Measurements from ENCODE around the gene KSR1. TPM values are rescaled to one million over a fixed set of nuclear protein-coding genes. Genes with fewer than 3 reads are reported as not detected.

Gene KSR1
- total RNA-seq, 1 experiment from 2014 or later = 19.1 TPM

DNA sequence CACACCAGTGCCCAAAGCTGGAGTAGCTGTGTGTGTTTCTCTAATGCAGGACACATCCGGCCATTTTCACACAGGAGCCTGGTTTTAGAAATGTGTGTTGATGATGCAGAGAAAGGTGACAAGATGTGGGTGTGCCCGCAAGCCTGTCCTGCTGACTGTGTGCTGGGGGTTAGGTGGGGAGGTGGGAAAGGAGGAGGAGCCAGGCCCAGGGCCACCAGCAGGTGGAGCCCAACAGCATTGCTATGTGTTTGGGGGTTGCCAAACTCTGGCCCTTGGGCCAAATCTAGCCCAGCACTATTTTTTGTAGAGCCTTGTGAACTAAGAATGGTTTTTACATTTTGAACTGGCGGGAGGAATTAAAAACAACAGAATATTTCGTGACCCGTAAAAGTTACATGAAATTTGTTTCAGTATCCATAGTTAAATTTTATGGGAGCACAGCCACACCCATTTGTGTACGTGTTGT is 113.0 kb downstream of the KSR1 start:
- no peaks in the 10 kb centered on the region for H3F3A ChIP-seq (ENCODE audit: insufficient read depth, low read depth)
- no peak for TF ChIP-seq EZH2 (IDR thresholded peaks at IDR 0.05; ENCODE audit: low read depth)
- TF ChIP-seq, protein P1, sequence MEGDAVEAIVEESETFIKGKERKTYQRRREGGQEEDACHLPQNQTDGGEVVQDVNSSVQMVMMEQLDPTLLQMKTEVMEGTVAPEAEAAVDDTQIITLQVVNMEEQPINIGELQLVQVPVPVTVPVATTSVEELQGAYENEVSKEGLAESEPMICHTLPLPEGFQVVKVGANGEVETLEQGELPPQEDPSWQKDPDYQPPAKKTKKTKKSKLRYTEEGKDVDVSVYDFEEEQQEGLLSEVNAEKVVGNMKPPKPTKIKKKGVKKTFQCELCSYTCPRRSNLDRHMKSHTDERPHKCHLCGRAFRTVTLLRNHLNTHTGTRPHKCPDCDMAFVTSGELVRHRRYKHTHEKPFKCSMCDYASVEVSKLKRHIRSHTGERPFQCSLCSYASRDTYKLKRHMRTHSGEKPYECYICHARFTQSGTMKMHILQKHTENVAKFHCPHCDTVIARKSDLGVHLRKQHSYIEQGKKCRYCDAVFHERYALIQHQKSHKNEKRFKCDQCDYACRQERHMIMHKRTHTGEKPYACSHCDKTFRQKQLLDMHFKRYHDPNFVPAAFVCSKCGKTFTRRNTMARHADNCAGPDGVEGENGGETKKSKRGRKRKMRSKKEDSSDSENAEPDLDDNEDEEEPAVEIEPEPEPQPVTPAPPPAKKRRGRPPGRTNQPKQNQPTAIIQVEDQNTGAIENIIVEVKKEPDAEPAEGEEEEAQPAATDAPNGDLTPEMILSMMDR (conservative IDR thresholded peaks at IDR 0.05) = peak; percentile 75
- H2AFZ ChIP-seq = no peak overlapping the region
- DNase-seq = peak; percentile 44 to 58
- no peak overlapping the region for H3K4me3 ChIP-seq
- CTCF ChIA-PET = no interaction called here
- no peaks in the 10 kb centered on the region for H3K27me3 ChIP-seq (ENCODE audit: insufficient read depth, low read depth)
- POLR2A ChIA-PET (ENCODE audit: unreplicated experiment) = no interaction called here
- no TSS peak for BruUV-seq (replicated peaks)
- no peaks in the 10 kb centered on the region for H3K79me2 ChIP-seq (ENCODE audit: low read depth)
- H3K36me3 ChIP-seq (ENCODE audit: low read depth) = no peaks in the 10 kb centered on the region
- H3K27ac ChIP-seq = no peak overlapping the region
- no peaks in the 10 kb centered on the region for H3K9me2 ChIP-seq (ENCODE audit: insufficient read depth)
- no peak overlapping the region for H3K4me2 ChIP-seq
- intact Hi-C loops (cut with micrococcal nuclease; ENCODE audit: unreplicated experiment) = no loop called here
- H3K4me1 ChIP-seq (replicated peaks; ENCODE audit: insufficient read depth) = peaks cover 15% of the 10 kb centered on the region
- no peaks in the 10 kb centered on the region for H4K20me1 ChIP-seq (ENCODE audit: insufficient read depth)
- no peaks in the 10 kb centered on the region for H3K9me3 ChIP-seq (ENCODE audit: insufficient read depth, low read depth)

DNA sequence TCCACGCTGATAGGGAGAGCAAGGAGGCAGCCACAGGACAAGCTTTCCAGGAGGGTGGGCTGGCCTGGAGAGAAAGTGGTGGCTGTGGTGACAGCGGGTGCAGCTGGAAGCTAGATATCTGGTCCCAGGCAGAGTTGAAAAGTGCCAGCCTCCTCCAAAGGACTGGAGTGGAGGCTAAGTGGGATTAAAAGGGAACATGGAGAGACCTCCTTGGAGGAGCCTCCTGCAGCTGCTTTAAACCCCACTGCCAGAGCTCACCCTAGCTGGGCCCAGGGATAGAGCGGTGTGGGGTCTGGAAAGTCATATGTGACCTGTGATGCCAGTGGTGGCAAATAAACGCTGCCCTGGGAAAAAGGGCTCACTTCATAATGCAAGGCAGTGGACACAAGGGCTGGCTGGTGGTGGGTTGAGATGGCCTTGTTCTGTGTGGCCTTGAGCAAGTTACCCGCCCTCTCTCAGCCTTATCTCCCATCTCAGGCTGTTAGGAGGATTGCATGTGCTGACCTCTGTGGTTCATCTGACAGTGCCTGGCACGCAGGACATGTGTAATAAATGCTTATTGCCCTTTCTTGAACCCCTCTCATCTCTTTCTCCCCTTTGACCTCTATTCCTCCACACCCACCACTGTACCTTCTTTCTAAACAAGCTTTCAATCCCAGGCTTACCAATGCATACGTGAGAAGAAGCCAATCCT is 113.8 kb downstream of the KSR1 start:
- ChIA-PET POLR2A (ENCODE audit: unreplicated experiment) (no interaction called here), CTCF (no interaction called here)
- Histone ChIP-seq H3K36me3 (ENCODE audit: low read depth) (no peaks in the 10 kb centered on the region), H3K4me2 (no peak overlapping the region), H3K4me1 (replicated peaks; ENCODE audit: insufficient read depth) (peaks cover 15% of the 10 kb centered on the region), H3K9me2 (ENCODE audit: insufficient read depth) (no peaks in the 10 kb centered on the region), H4K20me1 (ENCODE audit: insufficient read depth) (no peaks in the 10 kb centered on the region), H3K9me3 (ENCODE audit: insufficient read depth, low read depth) (no peaks in the 10 kb centered on the region), H2AFZ (no peak overlapping the region), H3K27ac (no peak overlapping the region), H3K27me3 (ENCODE audit: insufficient read depth, low read depth) (no peaks in the 10 kb centered on the region), H3F3A (ENCODE audit: insufficient read depth, low read depth) (no peaks in the 10 kb centered on the region), H3K79me2 (ENCODE audit: low read depth) (no peaks in the 10 kb centered on the region), H3K4me3 (no peak overlapping the region)
- TF ChIP-seq, protein P1 (conservative IDR thresholded peaks at IDR 0.05) = no peak
- no peak for TF ChIP-seq EZH2 (IDR thresholded peaks at IDR 0.05; ENCODE audit: low read depth)
- DNase-seq = no peak
- intact Hi-C loops (cut with micrococcal nuclease; ENCODE audit: unreplicated experiment) = no loop called here
- no TSS peak for BruUV-seq (replicated peaks)

DNA sequence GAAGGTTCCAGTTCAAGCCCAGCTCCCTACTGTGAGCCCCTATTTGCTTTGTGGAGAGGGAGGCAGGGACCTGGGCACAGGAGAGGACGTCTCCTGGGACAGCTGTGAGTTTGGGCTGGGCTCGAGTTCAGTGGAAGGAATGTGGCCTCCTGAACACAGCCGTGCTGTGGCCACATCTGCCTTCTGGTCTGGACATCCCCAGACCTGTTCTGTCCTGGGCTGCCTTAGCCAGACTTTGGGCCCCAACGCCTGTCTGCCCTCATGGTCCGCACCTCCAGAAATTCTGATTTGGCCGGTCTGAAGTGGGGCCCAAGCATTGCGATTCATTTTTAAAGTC is 114.3 kb downstream of the KSR1 start:
- H3K27ac ChIP-seq = no peak overlapping the region
- intact Hi-C loops (cut with micrococcal nuclease; ENCODE audit: unreplicated experiment) = no loop called here
- no peaks in the 10 kb centered on the region for H3K79me2 ChIP-seq (ENCODE audit: low read depth)
- no peak overlapping the region for H2AFZ ChIP-seq
- H3K9me2 ChIP-seq (ENCODE audit: insufficient read depth) = no peaks in the 10 kb centered on the region
- H4K20me1 ChIP-seq (ENCODE audit: insufficient read depth) = no peaks in the 10 kb centered on the region
- no peaks in the 10 kb centered on the region for H3F3A ChIP-seq (ENCODE audit: insufficient read depth, low read depth)
- no peaks in the 10 kb centered on the region for H3K36me3 ChIP-seq (ENCODE audit: low read depth)
- peaks cover 17% of the 10 kb centered on the region for H3K4me1 ChIP-seq (replicated peaks; ENCODE audit: insufficient read depth)
- H3K9me3 ChIP-seq (ENCODE audit: insufficient read depth, low read depth) = no peaks in the 10 kb centered on the region
- BruUV-seq (replicated peaks) = no TSS peak
- DNase-seq = no peak
- no peak overlapping the region for H3K4me3 ChIP-seq
- CTCF ChIA-PET = no interaction called here
- no peak for TF ChIP-seq EZH2 (IDR thresholded peaks at IDR 0.05; ENCODE audit: low read depth)
- TF ChIP-seq, protein P1 (conservative IDR thresholded peaks at IDR 0.05) = no peak
- H3K4me2 ChIP-seq = no peak overlapping the region
- POLR2A ChIA-PET (ENCODE audit: unreplicated experiment) = no interaction called here
- no peaks in the 10 kb centered on the region for H3K27me3 ChIP-seq (ENCODE audit: insufficient read depth, low read depth)
